Measurements from ENCODE around the gene JMY. TPM values are rescaled to one million over a fixed set of nuclear protein-coding genes. Genes with fewer than 3 reads are reported as not detected.
A peak's percentile ranks its signal among the peaks of the same experiment; 100 is the strongest.

JMY gene
- total and polyA plus RNA-seq, 3 donors from 2014 or later, result 13.6 to 31.6 (median 26.6) TPM

GRCh38 chr5:79225441-79225840, 10.5 kb upstream of the JMY start:
- WGBS, 2 donors, result 96 to 98% methylated on average over 5 of the region's 5 CpGs
- Histone ChIP-seq H3K36me3 (ENCODE audit: low read depth, missing control alignments) (no peaks in the 10 kb centered on the region), H3K4me3 (no peak overlapping the region), H3K4me1 (no peaks in the 10 kb centered on the region), H3K27me3 (no peaks in the 10 kb centered on the region), H3K9me3 (no peaks in the 10 kb centered on the region), H3K27ac (no peak overlapping the region)
- intact Hi-C loops (cut with DNase I; ENCODE audit: low total_unique reads), result no loop called here
- no peak for DNase-seq
- TF ChIP-seq POLR2A (IDR thresholded peaks at IDR 0.05) (no peak), CTCF (IDR thresholded peaks at IDR 0.05) (no peak)

- intact Hi-C loops (cut with DNase I; ENCODE audit: low total_unique reads), result no loop called here
- DNase-seq, result no peak
- Histone ChIP-seq H3K9me3 (no peaks in the 10 kb centered on the region), H3K27ac (no peak overlapping the region), H3K4me1 (no peaks in the 10 kb centered on the region), H3K27me3 (no peaks in the 10 kb centered on the region), H3K36me3 (ENCODE audit: low read depth, missing control alignments) (no peaks in the 10 kb centered on the region), H3K4me3 (no peak overlapping the region)
- WGBS, 2 donors, result 90 to 97% methylated on average over 4 of the region's 4 CpGs
- TF ChIP-seq CTCF (IDR thresholded peaks at IDR 0.05), result no peak
- TF ChIP-seq POLR2A (IDR thresholded peaks at IDR 0.05), result no peak
Measured at GRCh38 chr5:79227484-79228025, 8.4 kb upstream of the JMY start.

GRCh38 chr5:79229357-79230174, 6.4 kb upstream of the JMY start:
- H3K27ac ChIP-seq, result no peak overlapping the region
- H3K27me3 ChIP-seq, result no peaks in the 10 kb centered on the region
- intact Hi-C loops (cut with DNase I; ENCODE audit: low total_unique reads), result no loop called here
- H3K4me1 ChIP-seq, result no peaks in the 10 kb centered on the region
- H3K9me3 ChIP-seq, result no peaks in the 10 kb centered on the region
- no peak for DNase-seq
- no peaks in the 10 kb centered on the region for H3K36me3 ChIP-seq (ENCODE audit: low read depth, missing control alignments)
- no peak for TF ChIP-seq POLR2A (IDR thresholded peaks at IDR 0.05)
- TF ChIP-seq CTCF (IDR thresholded peaks at IDR 0.05), result no peak
- H3K4me3 ChIP-seq, result no peak overlapping the region
- 86 to 92% methylated on average over 10 of the region's 10 CpGs for WGBS, 2 donors

- Histone ChIP-seq H3K36me3 (ENCODE audit: low read depth, missing control alignments) (no peaks in the 10 kb centered on the region), H3K9me3 (no peaks in the 10 kb centered on the region), H3K27ac (peak overlapping the region; percentile 78 to 99), H3K27me3 (no peaks in the 10 kb centered on the region), H3K4me1 (peaks cover 7% of the 10 kb centered on the region), H3K4me3 (peak overlapping the region; percentile 93 to 96)
- no peak for TF ChIP-seq CTCF (IDR thresholded peaks at IDR 0.05)
- no peak for TF ChIP-seq POLR2A (IDR thresholded peaks at IDR 0.05)
- intact Hi-C loops (cut with DNase I; ENCODE audit: low total_unique reads), result no loop called here
- WGBS, 2 donors, result 18 to 25% methylated on average over 2 of the region's 2 CpGs
- DNase-seq, result no peak
Measured at GRCh38 chr5:79235261-79235633, 684 bp upstream of the JMY start.
